Ishikawa (cell line): ENCODE data around the gene SMYD3.

Source experiments
- CEBPB ChIP-seq: IDR thresholded peaks from 2 replicates; pipeline ENCODE4 v1.6.1; 2012
- RAD21 ChIP-seq: IDR thresholded peaks from 2 replicates; pipeline ENCODE4 v1.6.1; 2012; ENCODE audit warnings: low read depth
- TAF1 ChIP-seq: IDR thresholded peaks from 2 replicates; pipeline ENCODE4 v1.6.1; 2012; ENCODE audit warnings: low read depth, mild to moderate bottlenecking
- TEAD4 ChIP-seq: IDR thresholded peaks from 2 replicates; pipeline ENCODE4 v1.6.1; 2012

GRCh38 chr1:246491551-246492053 lies 15.5 kb downstream of the SMYD3 start:
- TF ChIP-seq TEAD4 (no peak), CEBPB (no peak), TAF1 (no peak), RAD21 (no peak)
